GM19238 (cell line): ENCODE data around the gene BPIFB2.

ENCODE experiments used
- DNase-seq: peaks from one replicate; pipeline ENCODE4 v3.0.0; 2011; ENCODE audit warnings: low spot score; ENCODE audit not compliant: insufficient read length

The BPIFB2 gene

DNA sequence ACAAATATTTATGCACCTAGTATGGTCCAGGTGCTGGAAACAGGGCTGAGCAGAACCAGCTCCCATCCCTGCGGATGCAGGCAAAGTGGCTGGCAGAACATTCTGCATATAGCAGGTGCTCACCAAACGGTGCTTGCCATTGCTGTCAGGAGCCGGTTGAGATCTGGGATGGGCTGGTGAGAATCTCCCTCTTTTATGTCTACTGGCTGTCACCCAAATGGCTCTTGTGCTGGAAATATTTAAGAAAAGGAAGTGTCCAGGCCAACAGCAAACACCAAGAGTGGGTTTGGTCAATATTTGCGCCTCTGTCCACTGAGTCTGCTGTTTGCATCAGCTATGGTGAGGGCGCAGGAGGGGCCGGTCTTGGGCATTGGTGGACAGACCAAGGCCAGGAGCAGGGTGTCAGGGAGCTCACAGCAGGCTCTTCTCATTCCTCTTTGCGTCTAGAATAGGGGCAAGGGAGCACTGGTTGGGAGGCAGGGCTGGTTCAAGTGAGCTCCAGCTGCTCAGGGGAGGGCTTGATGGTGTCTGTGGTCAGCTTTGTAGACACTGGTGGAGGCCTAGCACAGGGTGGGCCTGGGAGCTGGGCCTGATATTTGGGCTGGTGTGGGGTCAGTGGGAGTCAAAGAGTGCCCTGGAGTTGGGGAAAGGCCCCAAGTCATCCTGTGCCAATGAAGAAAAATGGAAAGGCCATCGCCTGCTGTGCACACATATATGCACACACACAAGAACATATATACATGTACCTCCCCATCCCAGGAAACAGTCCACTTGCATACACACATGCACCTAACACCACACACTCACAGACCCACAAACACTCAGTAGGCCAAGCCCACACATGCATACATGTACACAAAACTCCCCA, 1.4 kb upstream of the BPIFB2 start:
- DNase-seq, result no peak

- DNase-seq, result no peak
Measured at GRCh38 chr20:33006776-33007375, 628 bp upstream of the BPIFB2 start.

GRCh38 chr20:33008336-33009213, 1.1 kb downstream of the BPIFB2 start:
- DNase-seq, result no peak

DNA sequence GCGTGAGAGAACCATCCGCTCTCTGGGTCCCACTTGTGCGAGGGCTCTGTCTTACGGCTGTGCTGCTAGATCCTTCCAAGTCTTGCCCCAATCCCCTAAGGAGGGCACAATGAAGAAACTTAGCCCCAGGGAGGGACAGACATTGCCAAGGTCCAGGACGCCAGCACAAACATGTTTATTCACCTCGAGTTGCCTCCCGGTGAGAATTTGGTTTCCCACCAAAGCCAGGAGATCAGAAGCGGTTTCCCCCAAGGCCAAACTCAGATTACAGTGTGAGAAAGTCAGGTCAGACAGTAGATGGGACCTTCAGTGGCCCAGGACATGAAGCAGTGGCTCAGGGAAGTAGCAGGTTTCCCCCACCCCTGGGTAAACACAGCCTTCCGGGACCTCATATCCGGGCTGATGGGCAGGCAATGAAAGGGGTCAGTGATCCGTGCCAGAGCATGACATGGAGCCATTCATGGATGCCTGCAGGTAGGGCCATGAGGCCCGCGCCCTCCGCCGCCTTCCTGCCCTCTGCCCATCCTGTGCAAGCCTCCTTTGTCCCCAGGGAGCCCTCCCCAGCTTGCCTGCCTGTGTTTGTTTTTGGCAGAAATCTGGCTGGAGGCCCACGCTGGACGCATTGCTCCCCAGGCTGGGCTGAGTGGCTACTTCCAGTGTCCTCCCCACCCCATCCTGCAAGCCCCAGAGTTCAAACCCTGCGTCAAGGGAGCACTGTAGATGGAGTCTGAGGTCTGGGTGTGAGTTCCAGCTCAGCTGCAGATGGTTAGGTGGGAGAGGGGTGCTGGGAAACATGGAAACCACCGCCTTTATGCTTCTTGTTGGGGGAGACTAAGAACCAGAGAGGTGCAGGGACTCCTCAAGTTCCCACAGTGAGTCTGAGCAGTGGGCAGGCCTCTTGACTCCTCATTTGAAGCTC, 2.0 kb downstream of the BPIFB2 start:
- no peak for DNase-seq

GRCh38 chr20:33010133-33010504, 2.6 kb downstream of the BPIFB2 start:
- DNase-seq, result no peak

DNA sequence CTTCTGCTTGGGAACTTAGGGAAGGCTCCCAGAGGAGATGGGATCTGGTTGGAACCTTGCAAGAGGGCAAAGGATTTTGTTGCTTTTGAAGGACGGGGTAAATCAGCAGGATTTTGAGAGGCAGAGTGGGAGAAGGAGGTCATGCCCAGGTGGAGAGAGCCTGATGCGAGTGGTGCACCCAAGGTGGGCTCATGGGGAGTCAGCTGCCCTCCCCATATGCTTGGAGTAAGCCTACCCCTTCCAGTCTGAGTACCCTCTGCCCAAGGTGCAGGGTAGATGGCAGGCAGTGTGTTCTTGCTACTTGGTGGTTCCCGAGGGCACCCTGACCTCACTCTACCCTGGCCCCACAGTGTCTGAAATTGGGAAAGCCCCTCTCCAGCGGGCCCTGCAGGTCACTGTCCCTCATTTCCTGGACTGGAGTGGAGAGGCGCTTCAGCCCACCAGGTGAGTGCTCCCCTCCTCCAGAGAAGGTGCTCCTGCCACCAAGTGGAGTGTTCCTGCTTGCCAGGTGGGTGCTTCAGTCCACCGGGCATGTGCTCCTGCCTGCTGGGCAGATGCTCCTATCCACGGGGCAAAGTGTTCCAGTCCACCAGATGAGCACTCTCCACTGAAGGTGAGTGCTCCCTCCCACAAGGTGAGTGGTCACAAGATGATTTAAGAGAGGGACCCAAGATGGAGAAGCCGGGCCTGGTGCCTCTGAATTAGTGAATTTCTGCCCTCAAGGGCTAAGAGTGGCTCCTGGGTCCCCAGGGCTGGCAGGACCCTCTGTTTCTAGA, 3.4 kb downstream of the BPIFB2 start:
- DNase-seq, result no peak

DNA sequence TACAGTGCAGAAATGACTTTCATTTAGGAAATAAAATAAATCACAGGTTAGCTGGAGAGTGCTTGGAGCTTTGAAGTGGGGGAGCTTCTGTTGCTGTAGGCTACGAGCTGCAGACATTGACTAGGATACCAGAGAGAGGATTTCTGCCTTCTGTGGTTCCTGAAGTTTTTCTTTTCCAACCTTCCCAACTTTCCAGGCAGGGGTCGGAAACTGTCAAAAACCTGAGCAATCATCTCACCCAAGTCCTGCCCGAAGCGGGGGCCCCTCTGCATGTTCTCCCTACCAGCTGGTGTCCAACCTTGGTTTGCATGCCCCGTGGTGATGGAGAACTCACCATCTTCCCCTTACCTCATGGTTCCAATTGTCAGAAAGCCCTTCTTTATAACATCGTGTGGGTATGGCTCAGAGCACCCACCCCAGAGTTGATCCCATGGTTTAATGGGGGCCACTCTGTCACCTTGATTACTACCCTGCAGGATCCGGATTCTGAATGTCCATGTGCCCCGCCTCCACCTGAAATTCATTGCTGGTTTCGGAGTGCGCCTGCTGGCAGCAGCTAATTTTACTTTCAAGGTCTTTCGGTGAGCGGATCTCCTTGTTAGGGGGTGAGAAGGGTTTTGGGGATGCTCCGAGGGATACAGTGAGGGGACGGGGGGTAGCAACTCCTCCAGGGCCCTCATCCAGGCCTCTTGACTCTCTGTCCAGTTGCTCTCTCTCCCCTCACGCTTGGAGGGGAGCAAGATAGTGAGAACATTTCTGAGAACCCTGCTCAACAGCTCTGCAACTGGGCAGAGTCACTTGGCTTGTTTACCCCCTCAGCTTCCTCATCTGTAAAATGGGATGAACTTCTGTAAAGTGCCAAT, 5.1 kb downstream of the BPIFB2 start:
- DNase-seq, result no peak

DNA sequence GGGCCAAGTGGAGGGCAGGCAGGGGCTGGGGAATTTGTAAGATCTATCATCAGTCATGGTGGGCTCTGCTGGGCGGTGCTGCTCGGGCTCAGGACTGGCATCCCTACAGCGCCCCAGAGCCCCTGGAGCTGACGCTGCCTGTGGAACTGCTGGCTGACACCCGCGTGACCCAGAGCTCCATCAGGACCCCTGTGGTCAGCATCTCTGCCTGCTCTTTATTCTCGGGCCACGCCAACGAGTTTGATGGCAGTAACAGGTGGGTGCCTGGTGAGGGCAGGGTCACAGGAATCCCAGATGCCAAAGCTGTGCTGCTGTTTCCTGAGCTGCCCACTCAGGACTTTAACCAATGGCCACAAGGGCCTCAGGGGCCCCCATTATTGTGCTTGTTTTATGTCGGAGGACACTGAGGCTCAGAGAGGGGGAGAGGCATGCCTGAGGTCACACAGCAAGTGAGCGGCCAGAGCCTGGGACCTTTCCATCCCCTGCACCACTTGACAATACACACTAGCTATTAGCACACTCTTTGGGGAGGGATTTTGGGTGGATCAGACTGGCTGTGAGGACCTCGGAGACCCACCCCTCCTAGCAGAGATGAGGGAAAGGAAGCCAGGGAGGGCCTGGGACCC, 6.3 kb downstream of the BPIFB2 start:
- no peak for DNase-seq

- DNase-seq, result no peak
Measured at GRCh38 chr20:33014336-33015113, 7.0 kb downstream of the BPIFB2 start.

GRCh38 chr20:33015114-33015484, 7.6 kb downstream of the BPIFB2 start:
- no peak for DNase-seq

GRCh38 chr20:33015700-33016580, 8.4 kb downstream of the BPIFB2 start:
- DNase-seq, result no peak

DNA sequence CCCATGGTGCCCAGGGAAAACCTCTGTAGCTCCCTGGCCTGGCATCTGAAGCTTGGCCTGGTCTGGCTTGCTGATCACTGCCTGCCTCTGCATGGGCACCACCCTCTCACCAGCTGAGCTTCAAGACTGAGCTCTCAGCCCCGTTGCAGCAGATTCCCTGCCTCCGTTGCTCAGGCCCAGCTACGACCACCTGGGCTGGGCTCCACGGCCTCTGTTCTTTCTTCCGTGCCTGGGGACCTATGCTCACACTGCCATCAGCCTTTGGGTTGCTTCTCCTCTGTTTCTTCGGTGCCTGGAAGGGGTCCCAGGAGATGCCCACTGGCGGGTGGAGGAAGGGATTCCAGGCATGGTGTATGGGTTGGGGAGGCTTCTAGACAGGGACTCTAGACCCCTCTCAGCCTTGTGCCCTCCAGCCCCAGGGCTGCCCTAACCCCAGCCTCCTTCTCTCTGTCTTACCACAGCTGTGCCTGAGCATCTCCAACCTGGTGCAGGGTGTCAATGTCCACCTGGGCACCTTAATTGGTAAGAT, 9.1 kb downstream of the BPIFB2 start:
- DNase-seq, result no peak

GRCh38 chr20:33017542-33017941, 10.0 kb downstream of the BPIFB2 start:
- no peak for DNase-seq

DNA sequence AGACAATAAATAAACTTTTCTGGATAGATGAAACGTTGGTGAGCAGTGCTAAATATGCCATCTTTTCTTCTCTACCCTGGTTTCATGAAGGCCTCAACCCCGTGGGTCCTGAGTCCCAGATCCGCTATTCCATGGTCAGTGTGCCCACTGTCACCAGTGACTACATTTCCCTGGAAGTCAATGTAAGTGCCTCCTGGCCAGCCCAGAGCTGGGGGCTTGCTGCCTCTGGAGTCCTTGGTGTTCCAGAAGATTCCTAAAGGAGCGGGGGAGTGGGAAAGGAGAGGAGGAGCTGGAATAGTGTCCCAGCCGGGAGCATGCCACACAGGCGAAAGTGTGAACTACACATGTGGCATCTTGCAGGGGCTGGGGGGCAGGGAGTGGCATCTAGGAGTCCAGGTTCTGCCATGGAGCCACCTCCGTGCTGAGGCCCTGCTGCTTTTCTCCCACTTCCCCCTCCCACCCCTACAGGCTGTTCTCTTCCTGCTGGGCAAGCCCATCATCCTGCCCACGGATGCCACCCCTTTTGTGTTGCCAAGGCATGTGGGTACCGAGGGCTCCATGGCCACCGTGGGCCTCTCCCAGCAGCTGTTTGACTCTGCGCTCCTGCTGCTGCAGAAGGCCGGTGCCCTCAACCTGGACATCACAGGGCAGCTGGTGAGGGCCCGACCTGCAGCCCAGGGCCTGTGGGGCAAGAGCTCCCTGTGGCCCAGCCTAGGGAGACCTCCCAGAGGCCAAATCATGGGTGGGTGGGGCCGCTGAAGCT, 10.8 kb downstream of the BPIFB2 start:
- DNase-seq, result no peak

- DNase-seq, result no peak
Measured at GRCh38 chr20:33019465-33020277, 12.2 kb downstream of the BPIFB2 start.
